ENCODE measurements around the gene PEA15.

PEA15 gene

DNA sequence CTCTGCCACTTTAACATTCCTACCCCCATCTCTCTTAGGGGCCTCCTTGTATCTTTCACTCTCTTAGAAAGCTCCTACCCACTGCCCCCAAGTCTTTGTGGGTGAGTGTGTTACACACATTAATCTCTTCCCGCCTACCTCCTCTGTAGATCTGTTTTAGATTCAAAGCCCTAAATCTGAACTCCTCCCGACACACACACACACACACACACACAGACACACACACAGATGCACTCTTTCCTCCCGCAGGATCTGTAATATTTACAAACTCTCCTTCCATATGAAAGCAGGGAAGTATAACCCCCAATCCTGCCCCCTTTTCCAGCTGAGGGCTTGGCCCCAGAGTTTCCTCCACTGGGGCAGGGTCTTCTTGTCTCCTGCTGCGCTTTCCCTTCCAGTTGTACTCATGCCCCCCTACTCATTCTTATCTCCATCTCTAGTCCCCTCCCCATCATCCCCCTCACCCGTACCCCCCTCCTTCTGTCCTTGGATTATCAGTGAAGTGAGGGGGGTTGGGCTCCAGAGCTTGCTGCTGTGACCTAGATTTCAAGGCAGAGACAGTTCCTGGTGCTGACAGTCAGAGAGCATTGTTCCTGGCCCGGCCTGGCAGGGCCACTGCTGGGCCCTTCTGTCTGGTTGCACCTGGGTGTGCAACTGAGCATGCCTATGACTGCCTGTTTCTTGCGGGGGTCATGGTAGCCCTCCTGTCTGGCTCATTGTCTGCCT is 4.3 kb downstream of the PEA15 start:
- peak; percentile 79 to 88 for DNase-seq

DNA sequence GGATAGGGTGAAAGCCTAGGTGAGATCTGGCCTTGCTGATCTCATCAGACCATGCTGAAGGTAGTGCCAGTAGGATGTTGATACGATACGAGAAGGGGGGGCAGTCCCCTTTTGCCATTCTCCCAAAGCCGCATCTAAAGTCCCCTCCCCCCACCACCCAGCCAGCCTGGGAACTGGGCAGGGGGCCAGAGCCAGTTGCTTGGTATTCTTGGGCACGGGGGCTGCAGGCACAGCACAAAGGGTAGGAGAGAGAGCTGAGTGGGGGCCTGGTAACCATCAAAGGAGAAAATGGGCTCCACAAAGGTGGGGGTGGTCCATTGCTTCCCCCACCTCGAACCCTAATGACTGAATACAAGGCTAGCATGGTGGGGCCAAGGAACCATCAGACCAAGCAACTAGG is 5.4 kb downstream of the PEA15 start:
- DNase-seq = no peak

GRCh38 chr1:160211046-160211790 is 6.0 kb downstream of the PEA15 start:
- no peak for DNase-seq

DNA sequence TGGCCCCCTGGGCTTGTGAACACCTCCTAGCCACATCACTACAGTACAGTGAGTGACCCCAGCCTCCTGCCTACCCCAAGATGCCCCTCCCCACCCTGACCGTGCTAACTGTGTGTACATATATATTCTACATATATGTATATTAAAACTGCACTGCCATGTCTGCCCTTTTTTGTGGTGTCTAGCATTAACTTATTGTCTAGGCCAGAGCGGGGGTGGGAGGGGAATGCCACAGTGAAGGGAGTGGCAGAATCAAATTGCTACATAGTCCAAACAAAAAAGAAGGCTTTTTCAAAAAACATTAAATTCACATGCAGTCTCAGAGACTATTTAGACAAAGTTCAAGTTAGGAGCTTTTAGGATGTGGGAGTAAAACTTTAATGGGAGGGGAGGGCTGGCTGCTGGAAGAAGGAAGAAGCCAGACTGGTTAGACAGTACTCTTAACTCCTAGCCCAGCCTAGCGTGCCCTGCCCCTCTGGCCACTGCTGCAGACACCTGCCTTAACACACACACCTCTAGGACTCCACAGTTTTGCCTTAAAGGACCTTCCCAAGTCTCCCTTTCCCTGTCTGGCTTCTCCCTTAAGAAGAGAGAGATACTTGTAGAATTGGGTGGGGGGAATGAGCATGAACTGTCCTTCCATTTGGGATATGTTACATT is 9.4 kb downstream of the PEA15 start:
- DNase-seq = no peak

- no peak for DNase-seq
These were observed 11.1 kb downstream of the PEA15 start for GRCh38 chr1:160216301-160216700.

- no peak for DNase-seq
These were observed 12.4 kb downstream of the PEA15 start for GRCh38 chr1:160217481-160218051.

- DNase-seq = no peak
These were observed 14.1 kb downstream of the PEA15 start for GRCh38 chr1:160219062-160219929.

DNA sequence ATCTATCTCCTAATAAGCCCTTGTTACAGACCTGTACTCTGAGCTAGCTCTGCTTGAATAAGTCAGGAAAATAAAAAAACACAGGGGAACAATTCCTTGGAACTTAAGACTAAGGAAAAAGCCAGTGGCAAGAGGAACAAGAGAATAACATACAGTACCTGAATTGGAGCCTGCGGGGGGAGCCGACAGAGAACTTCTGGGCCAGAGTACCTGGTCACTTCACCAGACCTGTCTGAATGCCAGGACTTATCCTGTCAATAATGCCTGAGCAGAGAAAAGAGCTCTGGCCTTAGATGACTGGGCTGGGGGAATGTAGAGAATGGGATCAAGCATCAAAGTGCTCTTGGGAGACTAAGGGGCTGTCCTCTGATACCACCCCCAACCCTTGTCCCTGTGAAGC is 15.1 kb downstream of the PEA15 start:
- DNase-seq = no peak

GRCh38 chr1:160221089-160221488 is 15.9 kb downstream of the PEA15 start:
- DNase-seq = no peak

- DNase-seq = no peak
These were observed 17.4 kb downstream of the PEA15 start for GRCh38 chr1:160222546-160222945.

DNA sequence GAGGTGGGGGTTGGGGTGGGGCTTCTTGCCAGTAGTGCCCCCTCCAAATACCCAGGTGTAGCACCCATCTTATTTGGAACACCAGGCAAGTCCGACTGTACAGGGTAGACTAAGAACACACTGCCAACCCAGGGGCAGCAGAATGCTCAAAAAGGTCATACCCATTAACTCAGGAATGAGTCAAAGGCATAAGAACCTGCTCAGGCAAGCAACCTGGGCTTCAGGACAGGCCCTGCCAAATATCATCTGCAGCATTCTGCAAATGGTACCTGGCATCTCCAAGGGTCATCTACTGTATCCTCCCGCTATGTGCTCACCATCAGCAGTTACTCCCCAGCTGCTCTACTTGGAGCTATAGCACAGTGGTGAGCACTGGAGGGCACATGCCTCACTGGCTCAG is 19.4 kb downstream of the PEA15 start:
- DNase-seq = no peak

GRCh38 chr1:160225345-160225744 is 20.2 kb downstream of the PEA15 start:
- DNase-seq = no peak

DNA sequence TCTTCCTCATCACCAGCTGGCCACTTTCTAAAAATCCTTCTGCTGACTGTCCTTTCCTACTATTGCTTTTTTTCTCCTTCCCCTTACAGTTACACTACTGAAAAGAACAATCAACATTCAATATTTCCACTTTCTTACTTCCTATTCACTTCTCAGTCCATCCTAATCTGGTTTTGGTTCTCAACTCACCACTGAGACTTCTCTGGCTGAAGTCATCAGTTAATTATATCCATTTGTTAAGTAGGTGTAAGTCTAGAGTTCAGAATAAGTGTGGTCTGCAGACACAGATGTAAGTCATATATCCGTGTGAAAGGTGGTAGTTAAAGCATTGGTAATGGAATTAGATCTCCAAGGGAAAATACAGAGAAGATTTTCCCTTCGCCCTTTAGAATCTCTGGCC is 21.4 kb downstream of the PEA15 start:
- DNase-seq = no peak

DNA sequence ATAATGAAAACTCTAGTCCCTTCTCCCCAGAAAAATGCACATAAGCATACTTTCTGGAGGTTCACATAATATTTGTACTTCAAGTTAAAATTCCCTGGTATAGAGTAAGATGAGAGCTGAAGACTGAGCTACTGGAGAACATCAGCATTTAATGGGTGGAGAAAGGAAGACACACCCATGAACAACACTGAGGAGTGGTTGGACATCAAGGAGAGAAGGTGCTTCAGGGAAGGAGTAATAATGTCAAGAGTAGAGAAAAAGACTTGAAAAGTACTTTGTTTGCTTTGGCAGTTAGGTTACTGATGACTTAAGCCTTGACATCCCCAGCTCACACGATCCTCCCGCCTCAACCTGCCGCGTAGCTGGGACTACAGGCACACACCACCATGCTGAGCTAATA is 21.9 kb downstream of the PEA15 start:
- no peak for DNase-seq

GRCh38 chr1:160227561-160227960 is 22.4 kb downstream of the PEA15 start:
- no peak for DNase-seq

DNA sequence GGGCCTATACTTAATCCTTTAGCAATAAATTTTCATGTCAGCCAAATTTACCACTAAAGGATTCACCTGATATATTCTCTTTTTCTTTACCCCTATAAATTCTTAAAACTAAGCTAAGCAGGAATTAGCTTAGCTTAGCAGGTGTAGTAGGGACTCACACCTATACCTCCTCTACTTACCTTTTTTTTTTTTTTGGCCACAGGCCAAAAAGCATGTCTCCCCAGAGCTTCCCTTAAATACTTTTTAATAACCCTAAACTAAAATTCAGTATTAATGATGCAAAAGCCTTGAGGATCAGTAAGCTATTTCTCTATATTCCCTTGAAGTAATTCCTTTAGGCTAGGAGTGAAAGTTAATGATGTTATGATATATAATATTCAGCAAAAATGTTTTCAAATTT is 23.2 kb downstream of the PEA15 start:
- DNase-seq = no peak

- no peak for DNase-seq
These were observed 27.7 kb downstream of the PEA15 start for GRCh38 chr1:160232911-160233310.

GRCh38 chr1:160236806-160237205 is 31.6 kb downstream of the PEA15 start:
- DNase-seq = no peak

GRCh38 chr1:160237558-160237957 is 32.4 kb downstream of the PEA15 start:
- DNase-seq = no peak

DNA sequence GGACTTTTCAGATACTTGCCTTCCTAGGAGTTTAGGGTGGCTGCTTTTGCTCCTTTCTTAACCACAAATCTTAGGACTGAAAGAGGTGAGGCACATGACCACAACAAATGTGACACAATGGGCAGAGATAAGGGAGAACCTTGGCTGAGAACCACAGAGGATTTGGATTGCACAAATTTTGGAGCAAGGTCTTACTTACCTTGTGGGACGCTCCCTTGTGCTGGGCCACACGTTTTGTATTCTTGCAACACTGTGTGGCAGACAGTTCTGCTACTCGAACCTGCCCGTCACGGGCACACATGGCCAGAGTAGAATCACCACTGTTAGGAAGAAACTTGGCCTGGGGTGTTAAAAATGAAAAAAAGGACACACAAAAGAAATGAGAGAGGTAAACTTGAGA is 33.2 kb downstream of the PEA15 start:
- DNase-seq = no peak

- DNase-seq = no peak
These were observed 34.6 kb downstream of the PEA15 start for GRCh38 chr1:160239582-160240299.

- DNase-seq = peak; percentile 77 to 85
These were observed 38.6 kb downstream of the PEA15 start for GRCh38 chr1:160243767-160244166.
